ENCODE data around the gene PLVAP.

- TF ChIP-seq CTCF (IDR thresholded peaks at IDR 0.05) (no peak), POLR2A (IDR thresholded peaks at IDR 0.05) (no peak)
Observed at GRCh38 chr19:17348700-17349099, 28.4 kb downstream of the PLVAP start.
